ENCODE data around the gene SAT1. TPM values are rescaled to one million over a fixed set of nuclear protein-coding genes. Genes with fewer than 3 reads are reported as not detected.

The SAT1 gene
- total and polyA plus RNA-seq, 9 donors, result 58.7 to 3,021 (median 164) TPM

DNA sequence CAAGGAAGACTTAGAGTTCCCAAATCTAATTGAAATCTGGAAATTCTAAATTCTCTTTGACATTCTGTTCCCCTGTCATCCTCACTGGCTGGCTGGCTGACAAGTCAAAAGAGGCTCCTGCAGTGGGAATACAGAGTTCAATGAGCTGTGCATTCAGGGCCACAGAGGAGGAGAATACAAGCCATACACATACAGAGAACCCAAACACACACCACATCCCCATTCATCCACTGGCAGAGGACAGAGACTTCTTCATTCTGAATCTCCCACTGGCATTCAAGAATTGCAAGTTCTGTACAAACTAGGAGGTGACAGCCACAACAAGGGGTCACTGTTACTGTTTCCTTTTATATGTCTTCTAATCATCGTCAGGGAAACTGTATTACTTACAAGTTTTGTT lies 49.7 kb downstream of the SAT1 start:
- H3K4me1 ChIP-seq (ENCODE audit: insufficient read depth), result no peaks in the 10 kb centered on the region
- no peaks in the 10 kb centered on the region for H3K9me3 ChIP-seq
- H3K4me3 ChIP-seq, result no peak overlapping the region
- H3K27ac ChIP-seq, result no peak overlapping the region
- no peaks in the 10 kb centered on the region for H3K27me3 ChIP-seq
- WGBS, 3 donors, result 75 to 92% (median 78%) methylated on average over 1 of the region's 1 CpG
- no peak for DNase-seq
- TF ChIP-seq EP300 (IDR thresholded peaks at IDR 0.05), result no peak
- TF ChIP-seq, protein P1, sequence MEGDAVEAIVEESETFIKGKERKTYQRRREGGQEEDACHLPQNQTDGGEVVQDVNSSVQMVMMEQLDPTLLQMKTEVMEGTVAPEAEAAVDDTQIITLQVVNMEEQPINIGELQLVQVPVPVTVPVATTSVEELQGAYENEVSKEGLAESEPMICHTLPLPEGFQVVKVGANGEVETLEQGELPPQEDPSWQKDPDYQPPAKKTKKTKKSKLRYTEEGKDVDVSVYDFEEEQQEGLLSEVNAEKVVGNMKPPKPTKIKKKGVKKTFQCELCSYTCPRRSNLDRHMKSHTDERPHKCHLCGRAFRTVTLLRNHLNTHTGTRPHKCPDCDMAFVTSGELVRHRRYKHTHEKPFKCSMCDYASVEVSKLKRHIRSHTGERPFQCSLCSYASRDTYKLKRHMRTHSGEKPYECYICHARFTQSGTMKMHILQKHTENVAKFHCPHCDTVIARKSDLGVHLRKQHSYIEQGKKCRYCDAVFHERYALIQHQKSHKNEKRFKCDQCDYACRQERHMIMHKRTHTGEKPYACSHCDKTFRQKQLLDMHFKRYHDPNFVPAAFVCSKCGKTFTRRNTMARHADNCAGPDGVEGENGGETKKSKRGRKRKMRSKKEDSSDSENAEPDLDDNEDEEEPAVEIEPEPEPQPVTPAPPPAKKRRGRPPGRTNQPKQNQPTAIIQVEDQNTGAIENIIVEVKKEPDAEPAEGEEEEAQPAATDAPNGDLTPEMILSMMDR (IDR thresholded peaks at IDR 0.05), result no peak
- no peak for TF ChIP-seq POLR2A (IDR thresholded peaks at IDR 0.05)
- no peaks in the 10 kb centered on the region for H3K36me3 ChIP-seq
- intact Hi-C loops (cut with DNase I), result no loop called here

Small RNA genes lying within 50 kb of the gene (small RNA-seq; reads per million reads assigned to genes)
- not detected for gene RF00019

Other genes with a start within 250 kb of the SAT1 start
- 100 to 1,000 TPM in 1 of 7 donors, 10 to 100 TPM in 6; 60.0 to 146 (median 73.2) TPM for gene PRDX4, start 115.7 kb upstream of the SAT1 start, total RNA-seq
- 100 to 1,000 TPM; 102 to 142 TPM for gene PRDX4, start 115.7 kb upstream of the SAT1 start, polyA plus RNA-seq
- gene ACOT9, start 39.9 kb upstream of the SAT1 start, total RNA-seq, result 10 to 100 TPM; 23.0 to 34.2 (median 28.3) TPM
- 10 to 100 TPM; 23.1 to 43.3 TPM for gene ACOT9, start 39.9 kb upstream of the SAT1 start, polyA plus RNA-seq
- gene APOO, start 124.8 kb downstream of the SAT1 start, total RNA-seq, result 10 to 100 TPM in 6 of 7 donors, 1 to 10 TPM in 1; 6.0 to 35.3 (median 13.3) TPM
- gene APOO, start 124.8 kb downstream of the SAT1 start, polyA plus RNA-seq, result 10 to 100 TPM in 1 of 2 donors, 1 to 10 TPM in 1; 8.8 to 39.5 TPM
- gene CXorf58, start 124.8 kb downstream of the SAT1 start, total RNA-seq, result under 1 TPM in 3 of 7 donors, not detected in 4; 0.10 to 0.72 (median 0.34) TPM
- gene CXorf58, start 124.8 kb downstream of the SAT1 start, polyA plus RNA-seq, result under 1 TPM in 1 of 2 donors, not detected in 1; 0.04 TPM
- gene KLHL15, start 244.0 kb downstream of the SAT1 start, total RNA-seq, result 10 to 100 TPM; 12.0 to 19.2 (median 14.6) TPM
- gene KLHL15, start 244.0 kb downstream of the SAT1 start, polyA plus RNA-seq, result 1 to 10 TPM; 3.7 to 6.2 TPM